IPS-NIHi11 (cell line): ENCODE measurements around the gene KCNQ5.
A peak's percentile ranks its signal among the peaks of the same experiment; 100 is the strongest.

Source experiments
- DNase-seq: peaks from one replicate; pipeline ENCODE4 v3.0.0; 2012; ENCODE audit warnings: mixed read lengths, low spot score

The KCNQ5 gene

GRCh38 chr6:72676995-72677394 lies 55.1 kb downstream of the KCNQ5 start:
- no peak for DNase-seq

DNA sequence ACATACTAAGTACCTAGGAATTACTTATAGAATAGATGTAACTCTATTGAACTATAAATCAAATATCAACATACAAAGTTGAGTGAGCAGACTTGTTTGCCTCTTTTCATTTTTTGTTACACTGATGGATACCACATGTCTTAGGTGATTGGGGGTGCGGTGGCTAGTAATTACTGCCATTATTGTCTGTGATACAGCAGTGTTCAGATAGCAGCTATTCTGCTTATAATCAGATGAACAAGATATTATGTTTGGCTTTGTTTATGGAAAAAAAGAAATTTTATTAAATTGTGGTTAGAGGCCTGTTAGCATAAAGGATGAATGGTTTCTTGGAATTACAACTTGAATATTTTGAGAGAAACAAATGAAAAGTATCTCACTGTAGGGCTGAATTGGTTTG lies 55.9 kb downstream of the KCNQ5 start:
- DNase-seq: no peak

DNA sequence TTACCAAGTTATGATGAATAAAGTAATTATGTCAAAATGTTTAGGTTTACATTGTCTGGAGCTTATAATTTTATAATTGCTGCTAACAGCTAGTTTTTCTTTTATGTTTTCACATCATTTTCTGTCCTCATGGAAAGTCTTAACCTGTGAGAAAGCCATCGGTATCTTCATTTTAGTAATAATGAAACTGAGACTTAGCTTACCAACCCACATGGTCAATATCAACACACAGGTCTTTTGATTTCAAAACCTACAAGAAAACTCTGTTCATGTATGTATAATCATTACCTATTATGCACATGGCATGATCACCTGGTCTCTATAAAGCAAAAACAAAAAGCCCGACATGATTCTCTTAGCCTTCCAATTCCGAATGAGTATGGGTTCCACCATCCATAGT lies 61.9 kb downstream of the KCNQ5 start:
- no peak for DNase-seq

DNA sequence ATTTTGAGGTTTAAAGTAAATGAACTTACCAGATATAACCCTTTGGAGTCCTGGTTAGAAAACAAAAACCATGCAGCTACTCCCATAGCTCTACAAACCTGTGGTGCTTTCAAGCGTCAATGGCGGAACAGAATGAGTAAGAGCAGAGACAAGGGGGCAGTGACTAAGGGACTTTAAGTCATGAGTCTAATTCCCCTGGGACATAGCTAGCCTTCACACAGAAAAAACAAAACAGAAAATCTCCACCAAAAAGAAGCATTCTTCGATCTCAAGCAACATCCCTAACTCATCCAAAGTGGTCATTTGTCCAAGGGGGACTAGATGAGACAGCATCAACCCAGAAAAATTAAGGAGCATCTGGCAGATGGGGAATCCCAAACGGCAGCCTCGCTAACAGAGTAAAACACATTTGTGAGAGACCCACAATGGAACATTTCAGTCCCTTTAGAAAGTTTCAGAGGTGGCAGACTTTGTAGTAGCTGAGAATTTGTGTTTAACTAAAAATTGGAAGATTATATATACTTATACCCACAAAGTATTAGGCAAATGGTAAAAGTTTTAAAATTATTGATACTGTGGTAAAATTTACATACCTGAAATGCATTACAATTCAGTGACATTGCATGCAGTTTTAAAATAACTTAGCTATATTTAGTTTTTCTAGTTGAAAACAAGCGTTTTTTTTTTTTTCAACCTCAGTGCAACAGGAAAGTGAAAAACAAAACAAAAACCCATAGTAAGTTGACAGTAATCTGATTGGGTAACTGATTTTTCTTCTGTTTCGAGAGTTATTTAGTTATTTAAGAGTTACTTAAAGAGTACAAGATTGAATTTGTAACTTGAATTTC lies 67.5 kb downstream of the KCNQ5 start:
- no peak for DNase-seq

DNA sequence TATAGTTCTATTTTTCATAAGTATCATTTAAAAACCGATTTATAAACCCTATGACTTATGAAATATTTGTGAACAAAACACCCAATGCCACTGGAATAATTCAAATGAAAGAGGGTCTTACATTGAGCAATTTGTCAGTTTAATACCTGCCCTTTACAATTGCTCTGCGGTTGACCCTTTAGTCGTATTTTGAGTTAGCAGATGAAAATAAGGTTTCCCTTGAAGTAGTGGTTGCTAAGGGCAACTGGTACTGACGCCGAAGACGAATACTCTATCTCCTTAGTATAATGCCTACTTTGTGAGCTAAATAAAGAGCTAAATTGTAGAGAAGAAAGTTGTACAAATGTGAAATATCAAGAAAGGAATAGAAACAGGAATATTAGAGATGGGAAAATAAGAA lies 69.4 kb downstream of the KCNQ5 start:
- DNase-seq: no peak

DNA sequence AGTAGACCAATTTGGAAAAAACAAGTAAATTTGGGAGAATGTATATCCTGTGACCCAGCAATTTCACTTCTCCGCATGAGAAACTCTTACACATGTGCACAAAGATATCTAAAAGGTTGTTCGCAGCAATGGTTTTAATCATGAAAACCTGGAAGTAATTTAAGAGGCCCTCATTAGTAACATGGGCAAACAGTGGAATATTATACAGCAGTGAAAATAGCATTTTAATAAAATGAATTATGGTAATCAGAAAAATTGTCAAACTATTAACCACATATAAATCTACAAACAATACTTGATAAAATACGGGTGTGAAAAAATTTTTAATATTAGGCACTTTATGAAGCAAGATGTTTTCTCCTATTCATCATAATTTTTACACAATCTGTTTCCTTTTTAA lies 74.2 kb downstream of the KCNQ5 start:
- DNase-seq: no peak

- DNase-seq: no peak
Observed at GRCh38 chr6:72699159-72699558, 77.3 kb downstream of the KCNQ5 start.

- no peak for DNase-seq
Observed at GRCh38 chr6:72702421-72702820, 80.6 kb downstream of the KCNQ5 start.

DNA sequence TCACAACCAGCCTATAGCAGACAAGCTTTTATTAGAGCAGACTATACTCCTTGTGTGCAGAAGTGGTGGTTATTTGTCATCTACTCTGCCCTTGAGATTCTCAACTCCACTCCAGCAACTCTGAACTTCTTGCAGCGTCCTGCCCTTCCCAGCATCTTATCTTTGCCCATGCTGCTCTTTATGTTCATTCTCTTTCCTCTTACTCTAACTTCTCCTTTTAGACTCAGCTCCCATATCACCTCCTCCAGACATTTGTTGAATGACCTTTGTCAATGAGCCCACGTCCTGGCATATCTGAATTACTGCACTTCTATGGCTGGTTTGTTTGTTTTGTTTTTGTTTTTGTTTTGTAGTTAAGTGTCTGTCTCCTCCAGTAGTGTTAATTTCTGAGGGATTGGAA lies 81.2 kb downstream of the KCNQ5 start:
- DNase-seq: no peak

DNA sequence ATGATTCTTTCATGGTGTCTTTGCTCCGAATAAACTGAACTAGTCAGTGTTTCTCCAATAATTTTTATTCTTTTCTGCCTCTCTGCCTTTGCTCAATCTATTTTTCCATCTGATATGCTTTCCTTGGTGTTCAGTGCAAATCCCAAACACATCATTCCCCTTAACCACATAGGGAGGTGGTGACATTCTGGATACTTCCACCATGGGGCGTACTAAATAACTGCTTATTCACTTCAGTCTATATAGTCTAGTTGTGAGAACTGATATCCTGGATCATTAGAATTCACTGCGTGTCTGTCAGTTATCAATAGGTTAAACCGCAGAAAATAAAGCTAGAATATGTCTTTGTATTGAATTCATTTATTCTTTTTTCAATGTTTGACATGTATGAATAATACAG lies 83.1 kb downstream of the KCNQ5 start:
- no peak for DNase-seq

- DNase-seq: no peak
Observed at GRCh38 chr6:72709431-72709830, 87.6 kb downstream of the KCNQ5 start.

GRCh38 chr6:72711731-72712130 lies 89.9 kb downstream of the KCNQ5 start:
- no peak for DNase-seq

GRCh38 chr6:72712910-72713309 lies 91.0 kb downstream of the KCNQ5 start:
- no peak for DNase-seq

GRCh38 chr6:72715119-72715518 lies 93.3 kb downstream of the KCNQ5 start:
- peak; percentile 10 for DNase-seq

- no peak for DNase-seq
Observed at GRCh38 chr6:72716916-72717315, 95.1 kb downstream of the KCNQ5 start.

DNA sequence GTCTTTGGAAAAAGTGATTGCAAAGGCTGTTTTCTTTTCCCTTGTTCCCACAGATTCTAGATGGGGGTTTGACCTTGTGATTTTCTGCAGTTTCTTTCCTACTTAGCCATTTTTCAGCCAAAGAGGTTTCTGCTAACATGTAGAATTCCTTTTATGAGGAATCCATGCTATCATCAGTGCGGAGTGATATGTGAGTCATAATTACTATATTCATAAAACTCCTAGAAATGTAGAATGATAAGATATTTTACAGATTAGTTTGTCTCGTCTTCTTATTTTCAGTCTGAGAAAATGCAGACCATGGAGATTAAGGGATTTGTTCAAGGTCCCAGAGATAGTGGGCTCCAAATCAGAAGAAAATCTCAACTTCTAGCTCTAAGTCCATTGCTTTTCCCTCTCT lies 98.6 kb downstream of the KCNQ5 start:
- no peak for DNase-seq

DNA sequence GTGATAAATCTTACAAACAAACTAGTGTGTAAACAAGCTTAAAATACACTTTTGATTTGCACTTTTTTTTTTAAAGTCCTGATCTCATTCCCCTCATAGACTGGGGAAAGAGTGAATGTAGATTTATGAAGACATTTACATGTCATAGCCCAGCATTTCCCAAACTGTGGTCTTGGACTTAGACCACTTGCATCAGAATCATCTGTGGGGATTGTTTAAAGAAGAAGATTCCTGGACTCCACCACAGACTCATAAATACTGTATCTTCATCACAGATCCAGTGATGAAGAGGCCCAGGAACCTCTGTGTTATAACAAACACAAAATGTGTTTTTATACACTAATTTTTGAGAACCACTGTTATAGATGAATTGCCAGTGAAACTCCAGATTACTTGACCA lies 99.5 kb downstream of the KCNQ5 start:
- DNase-seq: no peak

DNA sequence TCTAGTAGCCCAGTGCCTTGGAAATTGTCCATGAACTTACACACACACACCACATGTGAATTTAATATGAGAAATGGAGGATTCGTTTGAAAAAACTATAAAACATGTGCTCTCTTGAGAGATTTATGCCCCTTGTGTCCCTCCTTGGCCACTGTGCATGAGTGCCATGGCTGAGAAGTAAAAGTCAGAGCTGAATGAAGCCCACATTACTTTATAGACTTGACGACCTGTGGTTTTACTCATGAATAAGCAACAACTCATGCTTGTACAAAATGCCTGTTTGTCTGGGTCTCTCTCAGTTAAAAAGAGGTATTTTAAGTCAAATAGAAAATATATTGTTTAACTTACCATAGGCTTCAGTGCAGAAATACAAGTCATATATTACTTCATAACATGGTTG lies 102.7 kb downstream of the KCNQ5 start:
- DNase-seq: no peak

GRCh38 chr6:72728706-72729343 lies 107.0 kb downstream of the KCNQ5 start:
- no peak for DNase-seq

GRCh38 chr6:72733045-72733444 lies 111.2 kb downstream of the KCNQ5 start:
- no peak for DNase-seq

GRCh38 chr6:72738091-72738490 lies 116.2 kb downstream of the KCNQ5 start:
- DNase-seq: no peak

DNA sequence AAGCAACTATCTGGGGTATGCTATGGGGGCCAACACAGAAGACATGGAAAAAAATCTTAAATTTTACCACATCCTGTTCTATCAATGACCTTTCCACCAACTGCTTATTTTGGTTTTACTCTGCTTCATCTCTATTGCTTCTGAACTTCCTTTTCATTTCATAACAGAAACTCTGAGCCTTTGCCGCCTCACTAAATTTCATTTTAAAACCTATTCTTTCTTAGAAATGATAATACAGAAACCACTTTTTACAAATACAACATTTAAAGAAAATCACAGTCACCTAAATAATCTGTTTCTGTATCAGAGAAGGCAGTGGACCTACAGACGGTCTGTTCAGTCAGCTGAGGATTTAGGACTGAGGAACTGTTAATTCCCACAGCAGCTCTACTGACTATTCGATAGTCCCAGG lies 117.5 kb downstream of the KCNQ5 start:
- DNase-seq: no peak

DNA sequence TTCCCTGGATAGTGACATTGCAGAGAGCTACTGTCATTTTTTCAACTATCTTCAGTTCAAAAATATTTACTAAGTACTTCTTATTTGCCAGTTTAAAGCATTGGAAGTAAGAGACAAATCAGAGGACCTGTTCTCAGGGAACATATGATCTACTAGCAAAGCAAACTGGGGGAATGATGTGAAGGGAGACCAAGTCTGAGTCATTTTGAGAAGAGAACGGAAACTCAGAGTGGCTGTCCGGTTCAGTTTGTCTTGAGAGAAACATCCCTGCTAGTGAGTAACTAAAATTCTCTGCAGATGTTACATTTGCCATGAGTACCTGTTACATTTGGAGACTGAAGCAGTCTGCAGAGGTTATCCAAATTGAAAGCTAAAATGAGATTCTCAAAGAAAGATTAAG lies 118.3 kb downstream of the KCNQ5 start:
- DNase-seq: no peak

DNA sequence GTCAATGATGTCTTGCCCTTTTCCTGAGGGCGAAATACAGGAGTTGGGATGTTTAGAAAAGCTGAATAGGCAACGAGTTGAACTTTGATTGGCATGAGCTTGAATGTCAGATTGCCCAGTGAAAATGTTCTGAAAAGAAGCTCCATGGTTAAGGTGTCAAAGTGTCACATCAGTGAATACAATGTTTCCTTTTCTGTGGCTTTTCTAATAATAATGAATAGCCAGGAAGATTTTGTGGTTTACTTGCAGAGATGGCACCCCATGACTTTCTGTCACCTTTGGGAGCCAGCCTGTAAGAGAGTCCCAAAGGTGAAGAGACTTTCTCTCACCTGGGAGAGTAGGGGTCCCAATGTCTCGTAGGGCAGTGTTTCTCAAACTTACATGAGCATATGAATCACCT lies 119.2 kb downstream of the KCNQ5 start:
- DNase-seq: no peak
